ENCODE measurements around the gene DUOXA2. TPM values are rescaled to one million over a fixed set of nuclear protein-coding genes. Genes with fewer than 3 reads are reported as not detected.

The DUOXA2 gene
- total RNA-seq, 4 donors from 2014 or later, result 0.67 TPM; not detected in 3

- H3K36me3 ChIP-seq, result no peaks in the 10 kb centered on the region
- no peak for TF ChIP-seq POLR2A (IDR thresholded peaks at IDR 0.05)
- no peak for TF ChIP-seq CTCF (IDR thresholded peaks at IDR 0.05)
- no peaks in the 10 kb centered on the region for H3K9me3 ChIP-seq
- no peak for DNase-seq
- H3K27ac ChIP-seq, result no peak overlapping the region
- no peaks in the 10 kb centered on the region for H3K4me1 ChIP-seq
- H3K4me3 ChIP-seq, result no peak overlapping the region
- H3K27me3 ChIP-seq, result no peaks in the 10 kb centered on the region
These were observed 8.5 kb upstream of the DUOXA2 start for GRCh38 chr15:45105586-45105985.

- Histone ChIP-seq H3K4me1 (no peaks in the 10 kb centered on the region), H3K36me3 (no peaks in the 10 kb centered on the region), H3K27me3 (no peaks in the 10 kb centered on the region), H3K27ac (no peak overlapping the region), H3K9me3 (no peaks in the 10 kb centered on the region), H3K4me3 (no peak overlapping the region)
- no peak for TF ChIP-seq CTCF (IDR thresholded peaks at IDR 0.05)
- TF ChIP-seq POLR2A (IDR thresholded peaks at IDR 0.05), result no peak
- DNase-seq, result no peak
These were observed 7.9 kb upstream of the DUOXA2 start for GRCh38 chr15:45106002-45106790.

- no peak for DNase-seq
- Histone ChIP-seq H3K4me1 (peaks cover 0 to 11% (median 7%) of the 10 kb centered on the region in 4 donors), H3K9me3 (no peaks in the 10 kb centered on the region), H3K36me3 (no peaks in the 10 kb centered on the region), H3K27ac (no peak overlapping the region), H3K27me3 (peaks cover 0 to 18% of the 10 kb centered on the region in 2 donors), H3K4me3 (no peak overlapping the region)
- TF ChIP-seq CTCF (IDR thresholded peaks at IDR 0.05) (no peak), POLR2A (IDR thresholded peaks at IDR 0.05) (no peak)
These were observed 6.0 kb upstream of the DUOXA2 start for GRCh38 chr15:45107941-45108630.

- DNase-seq, result no peak
- peaks cover 0 to 36% of the 10 kb centered on the region in 2 donors for H3K27me3 ChIP-seq
- H3K4me1 ChIP-seq, result peaks cover 0 to 28% (median 17%) of the 10 kb centered on the region in 4 donors
- H3K4me3 ChIP-seq, result no peak overlapping the region
- no peaks in the 10 kb centered on the region for H3K9me3 ChIP-seq
- no peak for TF ChIP-seq POLR2A (IDR thresholded peaks at IDR 0.05)
- TF ChIP-seq CTCF (IDR thresholded peaks at IDR 0.05), result no peak
- H3K36me3 ChIP-seq, result no peaks in the 10 kb centered on the region
- no peak overlapping the region for H3K27ac ChIP-seq
These were observed 3.8 kb upstream of the DUOXA2 start for GRCh38 chr15:45110256-45110820.

- H3K4me3 ChIP-seq, result no peak overlapping the region
- H3K27me3 ChIP-seq, result peaks cover 0 to 36% of the 10 kb centered on the region in 2 donors
- no peak overlapping the region for H3K27ac ChIP-seq
- no peak for DNase-seq
- TF ChIP-seq CTCF (IDR thresholded peaks at IDR 0.05), result no peak
- TF ChIP-seq POLR2A (IDR thresholded peaks at IDR 0.05), result no peak
- H3K4me1 ChIP-seq, result peaks cover 0 to 29% (median 18%) of the 10 kb centered on the region in 4 donors
- H3K36me3 ChIP-seq, result no peaks in the 10 kb centered on the region
- no peaks in the 10 kb centered on the region for H3K9me3 ChIP-seq
These were observed 2.6 kb upstream of the DUOXA2 start for GRCh38 chr15:45111390-45112142.
